Esophagus (tissue), 2 donors: ENCODE data around the gene ROBO2. TPM values are rescaled to one million over a fixed set of nuclear protein-coding genes. Genes with fewer than 3 reads are reported as not detected.

ENCODE experiments used
- H3K27ac ChIP-seq, 2 donors: one replicate each; pipeline ENCODE4 v1.5.1; 2013; ENCODE audit warnings: low read depth in 2 of 2, mild to moderate bottlenecking in 2 of 2, inconsistent platforms in 1 of 2, low read length in 1 of 2, moderate library complexity in 1 of 2
- H3K27me3 ChIP-seq, 2 donors: one replicate each; pipeline ENCODE4 v1.6.1; 2013; ENCODE audit warnings: low read length in 2 of 2, control low read depth in 1 of 2, mild to moderate bottlenecking in 1 of 2; ENCODE audit not compliant: insufficient read depth in 2 of 2, control insufficient read depth in 1 of 2
- H3K36me3 ChIP-seq, 2 donors: one replicate each; pipeline ENCODE4 v1.6.1; 2013; ENCODE audit warnings: low read length in 1 of 2; ENCODE audit not compliant: control insufficient read depth in 2 of 2, insufficient read depth in 2 of 2
- H3K4me1 ChIP-seq, 2 donors: one replicate each; pipeline ENCODE4 v1.6.1; 2013; ENCODE audit warnings: low read length in 1 of 2; ENCODE audit not compliant: control insufficient read depth in 2 of 2, insufficient read depth in 2 of 2
- H3K4me3 ChIP-seq, 2 donors: one replicate each; pipeline ENCODE4 v1.5.1; 2013; ENCODE audit warnings: low read length in 2 of 2, mild to moderate bottlenecking in 2 of 2, low read depth in 1 of 2, moderate library complexity in 1 of 2
- H3K9me3 ChIP-seq, 2 donors: one replicate each; pipeline ENCODE4 v1.6.1; 2013; ENCODE audit warnings: mild to moderate bottlenecking in 2 of 2, low read depth in 1 of 2, low read length in 1 of 2, moderate library complexity in 1 of 2; ENCODE audit not compliant: control insufficient read depth in 2 of 2, insufficient read depth in 1 of 2
- WGBS, 2 donors: extraction: QIAGEN DNeasy Blood & Tissue Kit; methylation state at CpG; one replicate each; pipeline ENCODE4 v1.1.7; 2013; 5-methylcytosine and 5-hydroxymethylcytosine counted together
- polyA plus RNA-seq, 2 donors: library from polyadenylated mRNA; stranded (reverse); fragments of 200-250 nt; gene quantifications; one replicate each; pipeline ENCODE4 v1.2.3, GENCODE V29; 2013
- donor health status: healthy with polysubstance abuse.
- donor health status: Bipolar disorder and iron deficiency.

The ROBO2 gene
- polyA plus RNA-seq, 2 donors, result 1.4 to 2.4 TPM

DNA sequence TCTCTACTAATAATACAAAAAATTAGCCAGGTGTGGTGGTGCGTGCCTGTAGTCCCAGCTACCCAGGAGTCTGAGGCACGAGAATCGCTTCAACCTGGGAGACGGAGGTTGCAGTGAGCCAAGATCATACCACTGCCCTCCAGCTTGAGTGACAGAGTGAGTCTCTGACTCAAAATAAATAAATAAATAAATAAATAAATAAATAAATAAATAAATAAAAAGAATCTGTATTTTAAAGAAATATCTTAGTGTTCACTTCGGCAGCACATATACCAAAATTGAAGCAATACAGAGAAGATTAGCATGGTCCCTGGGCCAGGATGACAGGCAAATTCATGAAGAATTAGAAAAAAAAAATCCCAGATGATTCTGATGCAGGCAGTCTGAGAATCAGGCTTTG is 51.9 kb downstream of the ROBO2 start:
- Histone ChIP-seq H3K27ac (no peak overlapping the region), H3K36me3 (no peaks in the 10 kb centered on the region), H3K4me3 (no peak overlapping the region), H3K27me3 (no peaks in the 10 kb centered on the region), H3K9me3 (no peaks in the 10 kb centered on the region), H3K4me1 (no peaks in the 10 kb centered on the region)
- WGBS, 2 donors, result 97 to 99% methylated on average over 5 of the region's 5 CpGs

DNA sequence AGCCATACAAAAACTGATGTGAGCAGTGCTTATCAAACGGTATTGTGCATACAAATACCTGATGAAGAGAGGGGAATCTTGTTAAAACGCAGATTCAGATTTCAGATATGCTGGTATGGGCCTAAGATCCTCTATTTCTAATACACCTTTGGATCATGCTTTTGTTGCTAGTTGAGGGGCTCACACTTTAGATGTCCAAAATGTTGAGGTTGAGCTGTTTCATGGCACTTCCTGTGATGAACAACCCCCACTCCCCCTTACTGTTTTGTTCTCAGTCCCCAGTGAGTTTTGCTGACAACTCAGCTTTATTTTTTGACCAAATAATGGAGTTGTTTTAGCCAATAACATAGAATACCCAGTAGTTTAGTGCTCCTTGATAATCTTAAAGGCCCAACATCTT is 53.2 kb downstream of the ROBO2 start:
- 66 to 75% methylated on average over 2 of the region's 2 CpGs for WGBS, 2 donors
- Histone ChIP-seq H3K27ac (no peak overlapping the region), H3K9me3 (no peaks in the 10 kb centered on the region), H3K36me3 (no peaks in the 10 kb centered on the region), H3K4me1 (no peaks in the 10 kb centered on the region), H3K27me3 (no peaks in the 10 kb centered on the region), H3K4me3 (no peak overlapping the region)

DNA sequence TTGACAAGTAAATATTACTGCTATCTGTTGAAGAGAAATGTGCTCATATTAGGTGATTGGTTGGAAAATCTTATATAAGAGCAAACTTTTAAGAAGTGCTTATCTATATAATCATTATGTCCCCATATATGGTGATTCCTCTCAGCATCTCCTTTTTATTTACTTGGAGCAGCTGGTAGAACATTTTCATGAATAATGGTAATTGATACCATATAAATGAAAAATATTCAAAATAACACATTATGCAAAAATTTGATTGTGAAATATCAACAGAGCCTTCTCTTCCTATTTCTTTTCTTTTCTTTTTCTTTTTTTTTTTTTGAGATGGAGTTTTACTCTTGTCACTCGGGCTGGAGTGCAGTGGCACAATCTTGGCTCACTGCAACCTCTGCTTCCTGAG is 56.2 kb downstream of the ROBO2 start:
- no peaks in the 10 kb centered on the region for H3K27me3 ChIP-seq
- H3K27ac ChIP-seq, result no peak overlapping the region
- H3K4me1 ChIP-seq, result no peaks in the 10 kb centered on the region
- 73 to 87% methylated on average over 1 of the region's 1 CpG for WGBS, 2 donors
- no peak overlapping the region for H3K4me3 ChIP-seq
- no peaks in the 10 kb centered on the region for H3K36me3 ChIP-seq
- no peaks in the 10 kb centered on the region for H3K9me3 ChIP-seq

DNA sequence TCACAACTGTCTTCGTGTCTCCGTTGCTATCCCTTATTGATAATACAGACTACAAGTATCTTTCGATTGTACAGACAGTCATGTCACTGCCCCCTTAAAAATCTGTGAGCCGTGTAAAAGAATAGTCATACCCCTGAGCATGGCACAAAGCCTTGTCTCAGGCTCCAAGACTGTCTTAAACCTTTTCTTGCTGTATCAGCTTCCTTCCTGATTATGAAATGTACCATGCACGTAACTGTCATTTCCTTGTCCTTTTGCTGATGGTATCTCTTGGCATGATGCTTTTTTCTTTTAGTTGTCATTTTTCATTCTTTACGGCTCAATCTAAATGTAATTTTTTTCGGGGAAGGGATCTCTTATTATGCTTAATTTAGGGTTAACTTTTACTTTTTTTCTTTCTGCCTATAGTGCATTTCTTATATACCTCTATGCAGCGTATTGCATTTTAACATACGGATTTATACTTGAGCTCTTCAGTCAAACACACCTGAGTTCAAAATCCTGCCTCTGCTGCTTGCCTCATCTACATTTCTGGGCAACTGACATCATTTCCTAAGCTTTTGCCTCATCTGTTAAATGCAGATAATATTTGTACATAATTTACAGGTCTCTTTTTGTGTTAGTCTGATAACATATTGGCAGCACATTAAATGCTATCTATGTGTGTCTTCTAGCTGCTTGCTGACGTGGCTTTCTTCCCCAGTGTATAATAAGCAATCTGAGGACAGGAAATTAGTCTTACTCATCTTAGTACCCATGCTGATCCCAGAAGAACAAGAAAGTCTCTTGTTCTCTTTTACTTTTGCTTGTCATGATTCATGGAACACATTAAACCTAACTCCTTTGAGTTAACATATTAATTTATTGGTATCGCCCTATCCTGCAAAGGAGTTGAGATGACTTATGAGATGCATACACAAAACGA is 57.3 kb downstream of the ROBO2 start:
- Histone ChIP-seq H3K36me3 (no peaks in the 10 kb centered on the region), H3K9me3 (no peaks in the 10 kb centered on the region), H3K4me3 (no peak overlapping the region), H3K27me3 (no peaks in the 10 kb centered on the region), H3K27ac (no peak overlapping the region), H3K4me1 (no peaks in the 10 kb centered on the region)
- 83 to 88% methylated on average over 12 of the region's 12 CpGs for WGBS, 2 donors

DNA sequence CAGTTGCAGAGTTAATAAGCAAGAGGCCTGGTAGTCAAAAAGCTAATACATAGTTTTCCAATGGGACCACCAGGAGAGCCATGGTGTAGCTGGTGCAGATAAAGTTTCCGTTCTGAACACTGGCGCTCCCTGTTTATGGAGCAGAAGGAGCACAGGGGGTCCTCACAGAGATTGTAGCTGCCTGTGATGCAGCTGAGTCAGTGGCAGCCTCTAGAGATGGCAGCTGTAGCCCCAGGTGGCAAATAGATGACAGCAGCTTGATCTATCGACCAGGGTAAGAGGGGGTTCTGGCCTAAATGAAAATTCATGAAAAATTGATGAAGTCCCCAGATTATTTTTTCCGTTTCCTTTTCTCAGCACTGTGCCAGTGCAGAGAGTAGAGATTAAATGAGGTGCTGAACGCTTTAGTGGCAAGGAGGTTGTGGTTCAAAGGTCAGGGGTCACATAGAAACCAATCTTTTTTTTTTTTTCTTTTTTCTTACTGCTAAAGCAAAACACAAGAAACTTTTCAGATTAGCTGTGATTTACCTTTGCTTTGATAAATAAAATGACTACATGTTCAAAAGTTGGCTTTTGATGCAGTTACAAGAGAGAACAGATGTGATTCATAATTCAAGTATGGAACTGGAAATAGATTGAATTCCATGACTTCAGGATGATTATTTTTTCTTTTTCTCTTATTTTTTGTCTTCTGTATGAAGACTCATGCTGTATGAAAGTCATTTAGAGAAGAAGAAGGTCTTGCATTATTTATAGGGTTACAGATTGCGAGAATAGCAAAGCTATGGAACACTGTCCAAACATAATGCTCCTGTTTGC is 63.3 kb downstream of the ROBO2 start:
- WGBS, 2 donors, result 86 to 89% methylated on average over 6 of the region's 6 CpGs
- Histone ChIP-seq H3K27me3 (no peaks in the 10 kb centered on the region), H3K27ac (no peak overlapping the region), H3K9me3 (no peaks in the 10 kb centered on the region), H3K36me3 (no peaks in the 10 kb centered on the region), H3K4me1 (no peaks in the 10 kb centered on the region), H3K4me3 (no peak overlapping the region)

DNA sequence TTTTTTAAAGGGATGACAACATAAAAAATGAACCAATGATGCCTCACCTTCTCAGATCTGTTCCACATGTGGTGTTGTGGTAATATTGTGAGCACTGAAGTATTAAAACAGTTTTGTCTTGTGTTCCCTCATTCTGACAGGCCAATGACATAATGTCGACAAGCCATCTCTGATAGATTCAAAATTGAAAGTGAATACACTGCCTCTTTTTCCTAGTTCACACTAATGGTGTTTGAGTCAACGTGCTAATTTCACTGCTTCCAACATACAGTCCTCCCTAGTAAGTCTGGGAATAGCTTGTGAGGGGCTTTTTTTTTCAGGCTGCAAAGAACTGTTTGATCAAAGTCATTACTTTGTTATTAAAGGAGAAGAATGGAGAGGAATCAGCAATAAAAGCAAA is 82.8 kb downstream of the ROBO2 start:
- no peak overlapping the region for H3K4me3 ChIP-seq
- H3K9me3 ChIP-seq, result no peaks in the 10 kb centered on the region
- 50 to 71% methylated on average over 2 of the region's 2 CpGs for WGBS, 2 donors
- H3K4me1 ChIP-seq, result no peaks in the 10 kb centered on the region
- H3K36me3 ChIP-seq, result no peaks in the 10 kb centered on the region
- H3K27ac ChIP-seq, result no peak overlapping the region
- H3K27me3 ChIP-seq, result no peaks in the 10 kb centered on the region

DNA sequence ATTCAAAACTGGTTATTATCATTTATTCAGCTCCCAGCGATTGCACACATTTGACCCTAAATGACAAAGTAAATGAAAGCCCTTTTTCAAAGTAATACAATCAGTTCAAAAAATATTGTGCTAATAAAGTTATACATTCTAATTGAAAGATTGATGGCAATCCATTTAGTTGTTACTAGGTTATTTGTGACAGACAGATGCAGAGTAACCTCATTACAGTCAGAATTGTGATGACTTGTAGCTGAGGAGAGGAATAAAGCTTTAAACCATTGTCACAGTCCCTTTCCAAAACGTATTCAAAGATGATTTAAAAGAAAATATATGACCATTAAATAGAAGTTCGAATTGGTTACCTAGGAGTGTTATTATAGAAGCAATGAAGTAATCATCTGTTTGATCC is 86.1 kb downstream of the ROBO2 start:
- Histone ChIP-seq H3K9me3 (no peaks in the 10 kb centered on the region), H3K4me3 (no peak overlapping the region), H3K27ac (no peak overlapping the region), H3K36me3 (no peaks in the 10 kb centered on the region), H3K4me1 (no peaks in the 10 kb centered on the region), H3K27me3 (no peaks in the 10 kb centered on the region)
- 49 to 51% methylated on average over 3 of the region's 3 CpGs for WGBS, 2 donors

DNA sequence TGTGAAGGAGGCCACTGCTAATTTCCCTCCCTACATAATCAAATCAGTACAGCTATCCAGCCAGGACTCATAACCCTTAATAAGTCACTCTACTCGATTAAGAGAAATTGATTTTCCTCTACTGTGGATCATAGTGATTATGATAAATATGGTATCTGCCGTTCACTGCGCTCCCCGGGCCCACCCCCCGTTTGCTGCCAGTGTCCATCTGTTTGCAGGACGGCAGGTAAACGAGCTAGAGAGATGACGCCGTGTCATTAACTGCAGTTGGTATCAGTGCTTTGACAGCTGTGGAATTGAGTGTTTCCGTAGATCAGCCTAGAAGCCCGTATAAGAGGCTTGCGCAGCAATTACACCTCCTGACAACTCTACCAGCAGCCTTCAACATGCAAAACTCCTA is 94.9 kb downstream of the ROBO2 start:
- Histone ChIP-seq H3K36me3 (no peaks in the 10 kb centered on the region), H3K27me3 (no peaks in the 10 kb centered on the region), H3K9me3 (peaks cover 0 to 2% of the 10 kb centered on the region in 2 donors), H3K4me3 (no peak overlapping the region), H3K4me1 (no peaks in the 10 kb centered on the region), H3K27ac (no peak overlapping the region)
- 72 to 80% methylated on average over 12 of the region's 12 CpGs for WGBS, 2 donors

DNA sequence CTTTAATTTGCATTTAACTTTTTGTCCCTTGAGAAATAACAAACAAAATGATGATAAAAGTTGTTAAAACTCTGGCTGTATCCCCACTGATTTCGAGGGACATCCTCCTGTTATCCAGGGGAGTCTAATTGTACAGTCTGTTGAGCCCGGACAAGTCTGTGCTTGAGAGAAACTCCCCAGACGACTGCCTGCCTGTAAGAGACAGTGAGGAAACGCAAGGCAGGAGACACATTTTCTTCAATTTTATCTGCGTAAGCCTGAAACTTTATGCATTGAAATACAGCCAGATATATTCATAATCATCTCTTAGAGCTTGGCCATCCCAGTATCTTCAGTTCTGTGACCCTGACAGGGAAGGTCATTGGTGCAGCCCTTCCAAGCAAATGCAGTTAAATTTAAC is 97.7 kb downstream of the ROBO2 start:
- WGBS, 2 donors, result 70 to 84% methylated on average over 5 of the region's 5 CpGs
- H3K27me3 ChIP-seq, result no peaks in the 10 kb centered on the region
- H3K4me1 ChIP-seq, result no peaks in the 10 kb centered on the region
- peaks cover 0 to 2% of the 10 kb centered on the region in 2 donors for H3K9me3 ChIP-seq
- no peak overlapping the region for H3K27ac ChIP-seq
- no peak overlapping the region for H3K4me3 ChIP-seq
- no peaks in the 10 kb centered on the region for H3K36me3 ChIP-seq
